Testis (tissue), 3 donors: ENCODE measurements around the gene NKX2-3. TPM values are rescaled to one million over a fixed set of nuclear protein-coding genes. Genes with fewer than 3 reads are reported as not detected.

Source experiments
- DNase-seq: peaks from one replicate; pipeline ENCODE4 v3.0.0-alpha.2; 2019
- H3K27ac ChIP-seq, 2 donors: fragments of 200-600 bp; sonication (generic); one replicate each; pipeline ENCODE4 v1.5.1; 2019
- H3K27me3 ChIP-seq: fragments of 200-600 bp; sonication (generic); one replicate; pipeline ENCODE4 v1.5.1; 2019
- H3K36me3 ChIP-seq: fragments of 200-600 bp; sonication (generic); one replicate; pipeline ENCODE4 v1.5.1; 2017; ENCODE audit warnings: low read depth; ENCODE audit errors: missing control alignments
- H3K4me1 ChIP-seq: fragments of 200-600 bp; sonication (generic); one replicate; pipeline ENCODE4 v1.5.1; 2019
- H3K4me3 ChIP-seq, 2 donors: fragments of 200-600 bp; sonication (generic); one replicate each; pipeline ENCODE4 v1.5.1; 2017 to 2019
- H3K9me3 ChIP-seq: fragments of 200-600 bp; sonication (generic); one replicate; pipeline ENCODE4 v1.5.1; 2017
- POLR2A ChIP-seq: fragments of 450-650 bp; IDR thresholded peaks from one replicate; pipeline ENCODE4 v1.6.1; 2017; ENCODE audit warnings: antibody characterized with exemption, mild to moderate bottlenecking, moderate library complexity
- WGBS, 2 donors: methylation state at CpG; one replicate each; pipeline ENCODE4 v1.1.5; 2018; 5-methylcytosine and 5-hydroxymethylcytosine counted together
- intact Hi-C: fragments of 100-400 bp; cut with DNase I; formaldehyde crosslinking; loops from one replicate; pipeline ENCODE4 v1.15.1; 2023; ENCODE audit warnings: low total_unique reads
- polyA plus RNA-seq: library from polyadenylated mRNA; stranded (reverse); fragments of 350-450 nt; fragmentation: Illumina TruSeq; extraction: RNeasy Lipid Tissue Mini Kit (QIAGEN cat#74804); gene quantifications from one replicate; pipeline ENCODE4 v1.2.3, GENCODE V29; 2014; ENCODE audit warnings: low read depth, low replicate concordance; ENCODE audit not compliant: insufficient read depth
- total RNA-seq, 2 donors: library from RNA; depleted of rRNA; stranded (reverse); fragments of >200 nt; gene quantifications; one replicate each; pipeline ENCODE4 v1.2.3, GENCODE V29; 2016
- TF ChIP-seq, protein P1 (sequence below), 3 experiments: fragments of 450-650 bp in 2 of 3; fragments of 200-600 bp in 1 of 3; sonication (generic) in 1 of 3; IDR thresholded peaks; one replicate each; pipeline ENCODE4 v1.5.1; 2016 to 2019; ENCODE audit warnings: antibody characterized with exemption in 3 of 3, mild to moderate bottlenecking in 2 of 3, moderate library complexity in 1 of 3

Gene NKX2-3
- total and polyA plus RNA-seq, 3 donors from 2014 or later = 0.16 to 0.24 (median 0.19) TPM

DNA sequence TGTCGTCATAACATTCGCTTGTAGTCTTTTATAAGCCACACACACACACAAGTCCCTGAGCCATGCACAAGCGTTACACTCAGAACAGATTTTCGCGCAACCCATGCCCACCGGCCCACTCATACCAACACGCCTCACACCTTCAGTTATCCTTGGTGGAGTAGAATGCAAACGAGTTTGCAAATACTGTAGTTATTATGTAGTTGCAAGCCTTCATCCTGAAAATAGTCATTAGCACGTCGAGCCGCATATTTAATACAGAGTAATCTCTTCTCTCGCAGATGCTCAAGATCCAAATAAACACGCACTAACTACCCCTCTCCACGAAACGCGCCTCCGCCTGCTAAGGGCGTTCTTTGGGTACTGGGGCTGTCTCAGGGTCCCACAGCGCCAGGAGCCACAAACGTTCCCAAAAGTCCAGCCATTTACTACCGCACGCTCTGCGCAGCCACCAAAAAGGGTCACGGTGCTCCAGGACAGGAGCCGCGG, 1.8 kb downstream of the NKX2-3 start:
- intact Hi-C loops = no loop called here
- 9 to 12% methylated on average over 26 of the region's 26 CpGs for WGBS, 2 donors
- Histone ChIP-seq H3K4me1 (peaks cover 9% of the 10 kb centered on the region), H3K27me3 (peaks cover 10% of the 10 kb centered on the region), H3K9me3 (no peaks in the 10 kb centered on the region), H3K27ac (no peak overlapping the region), H3K4me3 (peak overlapping the region in 1 of 2 donors; percentile 17), H3K36me3 (no peaks in the 10 kb centered on the region)
- DNase-seq = no peak
- TF ChIP-seq, protein P1, sequence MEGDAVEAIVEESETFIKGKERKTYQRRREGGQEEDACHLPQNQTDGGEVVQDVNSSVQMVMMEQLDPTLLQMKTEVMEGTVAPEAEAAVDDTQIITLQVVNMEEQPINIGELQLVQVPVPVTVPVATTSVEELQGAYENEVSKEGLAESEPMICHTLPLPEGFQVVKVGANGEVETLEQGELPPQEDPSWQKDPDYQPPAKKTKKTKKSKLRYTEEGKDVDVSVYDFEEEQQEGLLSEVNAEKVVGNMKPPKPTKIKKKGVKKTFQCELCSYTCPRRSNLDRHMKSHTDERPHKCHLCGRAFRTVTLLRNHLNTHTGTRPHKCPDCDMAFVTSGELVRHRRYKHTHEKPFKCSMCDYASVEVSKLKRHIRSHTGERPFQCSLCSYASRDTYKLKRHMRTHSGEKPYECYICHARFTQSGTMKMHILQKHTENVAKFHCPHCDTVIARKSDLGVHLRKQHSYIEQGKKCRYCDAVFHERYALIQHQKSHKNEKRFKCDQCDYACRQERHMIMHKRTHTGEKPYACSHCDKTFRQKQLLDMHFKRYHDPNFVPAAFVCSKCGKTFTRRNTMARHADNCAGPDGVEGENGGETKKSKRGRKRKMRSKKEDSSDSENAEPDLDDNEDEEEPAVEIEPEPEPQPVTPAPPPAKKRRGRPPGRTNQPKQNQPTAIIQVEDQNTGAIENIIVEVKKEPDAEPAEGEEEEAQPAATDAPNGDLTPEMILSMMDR (IDR thresholded peaks at IDR 0.05) = no peak
- TF ChIP-seq POLR2A = no peak

DNA sequence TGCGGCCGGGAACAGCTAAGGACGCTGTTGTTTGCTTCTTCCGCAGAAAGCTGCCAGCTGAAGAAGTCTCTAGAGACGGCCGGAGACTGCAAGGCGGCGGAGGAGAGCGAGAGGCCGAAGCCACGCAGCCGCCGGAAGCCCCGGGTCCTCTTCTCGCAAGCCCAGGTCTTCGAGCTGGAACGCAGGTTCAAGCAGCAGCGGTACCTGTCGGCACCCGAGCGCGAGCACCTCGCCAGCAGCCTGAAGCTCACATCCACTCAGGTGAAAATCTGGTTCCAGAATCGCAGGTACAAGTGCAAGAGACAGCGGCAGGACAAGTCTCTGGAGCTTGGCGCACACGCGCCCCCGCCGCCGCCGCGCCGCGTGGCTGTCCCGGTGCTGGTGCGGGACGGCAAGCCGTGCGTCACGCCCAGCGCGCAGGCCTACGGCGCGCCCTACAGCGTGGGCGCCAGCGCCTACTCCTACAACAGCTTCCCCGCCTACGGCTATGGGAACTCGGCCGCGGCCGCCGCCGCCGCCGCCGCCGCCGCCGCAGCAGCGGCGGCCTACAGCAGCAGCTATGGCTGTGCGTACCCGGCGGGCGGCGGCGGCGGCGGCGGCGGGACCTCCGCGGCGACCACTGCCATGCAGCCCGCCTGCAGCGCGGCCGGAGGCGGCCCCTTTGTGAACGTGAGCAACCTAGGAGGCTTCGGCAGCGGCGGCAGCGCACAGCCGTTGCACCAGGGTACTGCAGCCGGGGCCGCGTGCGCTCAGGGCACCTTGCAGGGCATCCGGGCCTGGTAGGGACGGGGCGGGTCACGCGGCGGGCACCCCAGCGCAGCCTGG, 2.4 kb downstream of the NKX2-3 start:
- H3K27me3 ChIP-seq = peaks cover 8% of the 10 kb centered on the region
- TF ChIP-seq, protein P1 (IDR thresholded peaks at IDR 0.05) = no peak
- no peak for TF ChIP-seq POLR2A
- H3K9me3 ChIP-seq = no peaks in the 10 kb centered on the region
- WGBS, 2 donors = 0 to 1% methylated on average over 19 to 72 of the region's 100 CpGs
- intact Hi-C loops = no loop called here
- no peak overlapping the region for H3K27ac ChIP-seq
- no peaks in the 10 kb centered on the region for H3K36me3 ChIP-seq
- no peak for DNase-seq
- H3K4me3 ChIP-seq = peak overlapping the region; percentile 17 to 24
- H3K4me1 ChIP-seq = peaks cover 9% of the 10 kb centered on the region

DNA sequence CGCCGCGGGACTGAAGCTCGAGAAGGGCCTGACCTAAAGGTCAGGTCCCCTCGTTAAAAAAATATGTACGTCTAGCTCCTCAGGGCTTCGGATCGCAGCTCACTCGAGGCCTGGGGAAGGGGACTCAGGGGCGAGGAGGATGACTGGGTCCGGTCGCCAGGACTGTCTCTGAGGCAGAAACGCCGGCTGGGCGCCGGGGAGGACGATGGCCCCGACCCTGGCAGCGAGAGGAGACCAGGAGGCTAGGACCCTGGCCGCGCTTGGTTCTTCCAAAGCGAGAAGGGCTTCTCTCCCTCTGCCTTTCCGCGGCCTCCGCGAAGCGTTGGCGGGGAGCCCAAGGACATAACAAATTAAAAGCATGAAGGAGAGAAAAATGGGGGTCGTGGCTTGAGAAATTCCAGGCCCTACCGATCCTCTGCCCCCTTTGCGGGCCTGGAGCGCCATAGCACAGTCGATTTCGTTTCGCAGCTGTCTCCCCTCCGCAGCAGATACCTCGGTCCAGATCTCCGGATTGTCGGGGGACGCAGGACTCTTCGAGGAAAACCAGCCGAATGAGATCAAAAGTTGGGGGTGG, 3.1 kb downstream of the NKX2-3 start:
- Histone ChIP-seq H3K36me3 (no peaks in the 10 kb centered on the region), H3K4me3 (peak overlapping the region; percentile 10 to 24), H3K4me1 (peaks cover 9% of the 10 kb centered on the region), H3K27me3 (peaks cover 7% of the 10 kb centered on the region), H3K9me3 (no peaks in the 10 kb centered on the region), H3K27ac (no peak overlapping the region)
- WGBS, 2 donors = 7% methylated on average over 40 to 42 of the region's 42 CpGs
- no peak for DNase-seq
- intact Hi-C loops = no loop called here
- TF ChIP-seq POLR2A = no peak

DNA sequence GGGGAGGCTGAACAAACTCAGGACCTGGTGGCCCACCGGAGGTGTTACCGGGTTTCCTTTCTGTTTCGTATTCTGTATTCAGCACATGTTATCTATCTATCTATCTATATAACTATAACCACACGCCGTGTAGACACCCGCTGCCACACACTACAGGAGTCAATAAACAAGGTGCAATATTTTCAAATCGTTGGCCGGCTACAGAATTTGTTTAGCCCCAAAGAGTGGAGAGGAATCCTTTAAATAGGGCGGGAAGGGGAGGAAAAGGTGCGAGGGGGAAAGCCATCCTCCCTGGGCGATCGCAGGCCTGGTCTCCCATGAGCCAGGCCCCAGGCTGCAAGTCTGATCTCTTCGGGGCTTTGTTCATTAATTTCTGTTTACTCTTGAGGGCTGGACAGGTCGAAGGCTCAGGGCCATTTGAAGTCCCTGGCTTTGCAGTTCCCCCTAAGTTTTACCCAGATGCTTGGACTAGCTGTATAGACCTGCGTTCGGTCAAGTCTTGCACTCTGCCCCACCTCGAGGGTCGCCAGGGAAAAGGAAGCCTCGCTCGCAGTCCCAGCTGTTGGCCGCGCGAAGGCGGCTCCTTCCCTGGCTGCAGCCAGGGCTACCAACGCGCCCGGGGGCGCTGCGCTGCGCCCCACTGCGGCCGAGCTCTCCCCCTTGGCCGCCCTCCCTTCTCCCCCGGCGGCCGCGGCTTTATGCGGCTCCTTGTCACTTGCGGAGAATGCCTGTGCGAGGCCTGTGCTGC, 3.8 kb downstream of the NKX2-3 start:
- intact Hi-C loops = no loop called here
- no peak for TF ChIP-seq POLR2A
- TF ChIP-seq, protein P1 (IDR thresholded peaks at IDR 0.05) = no peak
- Histone ChIP-seq H3K36me3 (no peaks in the 10 kb centered on the region), H3K9me3 (no peaks in the 10 kb centered on the region), H3K4me3 (peak overlapping the region in 1 of 2 donors; percentile 10), H3K4me1 (peaks cover 9% of the 10 kb centered on the region), H3K27me3 (peaks cover 3% of the 10 kb centered on the region), H3K27ac (no peak overlapping the region)
- WGBS, 2 donors = 11 to 12% methylated on average over 15 to 25 of the region's 40 CpGs
- no peak for DNase-seq
